Ishikawa (cell line): ENCODE results near the gene ZNF865.

Source experiments
- CEBPB ChIP-seq: IDR thresholded peaks from 2 replicates; pipeline ENCODE4 v1.6.1; 2012
- CREB1 ChIP-seq: IDR thresholded peaks from 2 replicates; pipeline ENCODE4 v1.6.1; 2012; ENCODE audit warnings: low read depth
- EGR1 ChIP-seq: IDR thresholded peaks from 2 replicates; pipeline ENCODE4 v1.6.1; 2012
- EP300 ChIP-seq: IDR thresholded peaks from 2 replicates; pipeline ENCODE4 v1.6.1; 2012; ENCODE audit warnings: borderline replicate concordance
- FOXM1 ChIP-seq: IDR thresholded peaks from 2 replicates; pipeline ENCODE4 v1.6.1; 2012; ENCODE audit warnings: low read depth, borderline replicate concordance
- MAX ChIP-seq: IDR thresholded peaks from 2 replicates; pipeline ENCODE4 v1.6.1; 2012
- NFIC ChIP-seq: IDR thresholded peaks from 2 replicates; pipeline ENCODE4 v1.6.1; 2012
- RAD21 ChIP-seq: IDR thresholded peaks from 2 replicates; pipeline ENCODE4 v1.6.1; 2012; ENCODE audit warnings: low read depth
- REST ChIP-seq: IDR thresholded peaks from 2 replicates; pipeline ENCODE4 v1.6.1; 2012; ENCODE audit warnings: low read depth, mild to moderate bottlenecking
- TAF1 ChIP-seq: IDR thresholded peaks from 2 replicates; pipeline ENCODE4 v1.6.1; 2012; ENCODE audit warnings: low read depth, mild to moderate bottlenecking
- TCF12 ChIP-seq: IDR thresholded peaks from 2 replicates; pipeline ENCODE4 v1.6.1; 2012; ENCODE audit warnings: low read depth
- TEAD4 ChIP-seq: IDR thresholded peaks from 2 replicates; pipeline ENCODE4 v1.6.1; 2012
- USF1 ChIP-seq: IDR thresholded peaks from 2 replicates; pipeline ENCODE4 v1.6.1; 2012
- YY1 ChIP-seq: IDR thresholded peaks from 2 replicates; pipeline ENCODE4 v1.6.1; 2012; ENCODE audit warnings: low read depth
- ZBTB7A ChIP-seq: IDR thresholded peaks from 2 replicates; pipeline ENCODE4 v1.6.1; 2012; ENCODE audit warnings: low read depth

The ZNF865 gene

GRCh38 chr19:55652311-55653128, 47.1 kb downstream of the ZNF865 start:
- TF ChIP-seq TCF12 = no peak
- no peak for TF ChIP-seq TEAD4
- TF ChIP-seq MAX = no peak
- no peak for TF ChIP-seq TAF1
- TF ChIP-seq EP300 = no peak
- no peak for TF ChIP-seq FOXM1
- TF ChIP-seq USF1 = no peak
- TF ChIP-seq YY1 = no peak

GRCh38 chr19:55653651-55654322, 48.3 kb downstream of the ZNF865 start:
- TF ChIP-seq TAF1 (no peak; the same call in 1 of the 2 replicates), EGR1 (0 out of 2 replicates have a peak, but pooled peaks have one; percentile 21), MAX (peak; percentile 82), CREB1 (no peak), TEAD4 (no peak), RAD21 (peak; percentile 65; the same call in 1 of the 2 replicates), REST (no peak), FOXM1 (peak; percentile 32; the same call in 1 of the 2 replicates), USF1 (no peak), YY1 (peak; percentile 63; the same call in 1 of the 2 replicates), TCF12 (no peak; the same call in none of the 2 replicates), EP300 (peak; percentile 27; the same call in 1 of the 2 replicates), NFIC (0 out of 2 replicates have a peak, but pooled peaks have one; percentile 15), ZBTB7A (no peak), CEBPB (no peak)

- TF ChIP-seq TAF1 (0 out of 2 replicates have a peak, but pooled peaks have one; percentile 40), ZBTB7A (no peak)
These were observed 48.9 kb downstream of the ZNF865 start for GRCh38 chr19:55654323-55654867.

GRCh38 chr19:55654868-55655647, 49.6 kb downstream of the ZNF865 start, which contains the start of gene U2AF2:
TSS of gene U2AF2 (plus strand) at chr19:55655035. CDS start at chr19:55655105, 70 bp downstream.
- TF ChIP-seq TAF1 = peak; percentile 53
- peak; percentile 94 for TF ChIP-seq USF1
- peak; percentile 32; the same call in 1 of the 2 replicates for TF ChIP-seq CREB1
- TF ChIP-seq TEAD4 = no peak; the same call in 1 of the 2 replicates
- no peak for TF ChIP-seq ZBTB7A
- peak; percentile 22; the same call in 1 of the 2 replicates for TF ChIP-seq EGR1
- peak; percentile 95 for TF ChIP-seq MAX
- TF ChIP-seq RAD21 = no peak
- peak; percentile 91 for TF ChIP-seq YY1

- TF ChIP-seq RAD21 = no peak
- TF ChIP-seq EGR1 = no peak
- TF ChIP-seq REST = no peak
- no peak for TF ChIP-seq CREB1
- no peak; the same call in 1 of the 2 replicates for TF ChIP-seq MAX
- TF ChIP-seq YY1 = no peak
- TF ChIP-seq USF1 = no peak
- TF ChIP-seq FOXM1 = no peak
- TF ChIP-seq TCF12 = no peak
These were observed 50.2 kb downstream of the ZNF865 start for GRCh38 chr19:55655648-55656040.
